Skin of body (tissue), 2 donors: Measurements from ENCODE around the gene NINJ1. TPM values are rescaled to one million over a fixed set of nuclear protein-coding genes. Genes with fewer than 3 reads are reported as not detected.

Source experiments
- DNase-seq: peaks from one replicate; lab custom pipeline; 2025; lab: John Stamatoyannopoulos, UW
- total RNA-seq: library from RNA; depleted of rRNA; stranded (reverse); fragments of >200 nt; gene quantifications from one replicate; pipeline ENCODE4 v1.2.3, GENCODE V29; 2014

NINJ1 gene
- total RNA-seq, 1 donor from 2014 or later, result 19.6 TPM

DNA sequence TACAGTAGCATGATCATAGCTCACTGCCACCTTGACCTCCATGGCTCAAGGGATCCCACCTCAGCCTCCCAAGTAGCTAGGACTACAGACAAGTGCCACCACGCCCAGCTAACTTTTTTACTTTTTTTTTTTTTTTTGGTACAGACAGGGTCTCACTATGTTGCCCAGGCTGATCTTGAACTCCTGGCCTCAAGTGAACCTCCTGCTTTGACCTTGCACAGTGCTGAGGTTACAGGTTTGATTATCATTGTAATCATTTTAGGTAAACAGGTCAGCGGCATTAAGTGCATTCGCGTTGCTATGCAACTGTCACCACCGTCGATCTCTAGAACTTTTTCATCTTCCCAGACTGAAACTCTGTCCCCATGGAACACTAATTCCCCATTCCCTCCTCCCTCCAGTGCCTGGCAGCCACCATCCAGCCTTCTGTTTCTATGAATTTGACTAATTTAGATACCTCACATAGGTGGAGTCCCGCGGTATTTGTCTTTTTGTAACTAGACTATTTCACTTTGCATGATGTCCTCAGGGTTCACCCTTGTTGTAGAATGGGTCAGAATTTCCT is 43.9 kb downstream of the NINJ1 start:
- DNase-seq, result no peak

- DNase-seq, result no peak
These were observed 44.5 kb downstream of the NINJ1 start for GRCh38 chr9:93089481-93089991.

GRCh38 chr9:93089024-93089423 is 45.0 kb downstream of the NINJ1 start:
- DNase-seq, result no peak

GRCh38 chr9:93088656-93089015 is 45.4 kb downstream of the NINJ1 start:
- no peak for DNase-seq

DNA sequence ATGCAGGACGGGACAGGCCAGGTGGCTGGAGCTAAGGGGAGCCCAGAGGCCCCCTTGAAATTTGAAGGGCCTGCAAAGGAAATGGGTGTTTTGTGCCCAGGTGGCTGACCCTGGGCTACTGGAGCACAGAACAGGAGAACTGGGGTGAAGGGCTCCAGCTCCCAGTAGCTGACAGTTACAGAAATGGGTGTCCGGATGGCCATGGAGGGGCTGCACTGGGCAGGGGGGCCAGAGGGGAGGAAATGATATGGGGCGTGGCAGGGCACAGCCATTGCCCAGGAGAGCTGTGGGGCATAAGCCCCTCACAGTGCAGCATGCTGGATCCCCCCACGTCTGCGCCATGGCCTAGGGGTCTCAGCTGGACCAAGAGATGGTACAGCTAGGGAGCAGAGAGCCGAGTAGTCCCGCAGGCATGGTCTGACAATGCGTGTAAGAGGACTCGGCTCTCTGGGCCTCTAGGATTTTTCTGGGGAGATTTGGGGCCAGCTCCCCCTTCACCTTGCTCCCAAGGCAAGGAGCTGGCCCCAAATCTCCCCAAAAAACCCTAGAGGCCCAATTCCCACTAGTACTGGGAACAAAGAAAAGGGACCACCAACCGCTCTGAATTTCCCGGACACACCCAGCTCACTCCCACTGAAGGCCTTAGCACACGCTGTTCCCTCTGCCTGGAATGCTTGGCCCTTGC is 45.9 kb downstream of the NINJ1 start:
- DNase-seq, result no peak

GRCh38 chr9:93086447-93087224 is 47.4 kb downstream of the NINJ1 start:
- DNase-seq, result no peak

DNA sequence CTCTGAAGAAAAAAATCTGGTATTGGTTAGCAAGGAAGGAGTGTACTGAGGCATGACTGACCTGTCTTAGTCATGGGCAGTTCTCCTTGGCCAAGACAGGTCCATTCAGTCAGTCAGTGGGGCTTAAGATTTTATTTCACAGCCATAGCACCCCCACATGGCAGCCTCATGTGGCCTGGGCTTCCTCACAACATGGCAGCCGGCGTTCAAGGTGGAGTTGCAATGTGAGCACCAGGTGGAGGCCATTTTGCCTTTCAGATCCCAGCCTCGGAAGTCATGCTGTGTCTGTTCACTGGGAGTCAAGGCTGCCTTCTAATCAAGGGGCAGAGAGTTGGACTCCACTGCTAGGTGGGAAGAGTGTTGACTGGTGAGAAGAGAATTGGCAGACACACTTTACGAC is 48.4 kb downstream of the NINJ1 start:
- DNase-seq, result no peak

- DNase-seq, result no peak
These were observed 49.6 kb downstream of the NINJ1 start for GRCh38 chr9:93084471-93084881.

- DNase-seq, result no peak
These were observed 50.2 kb downstream of the NINJ1 start for GRCh38 chr9:93083592-93084470.

- no peak for DNase-seq
These were observed 51.1 kb downstream of the NINJ1 start for GRCh38 chr9:93082841-93083411.

DNA sequence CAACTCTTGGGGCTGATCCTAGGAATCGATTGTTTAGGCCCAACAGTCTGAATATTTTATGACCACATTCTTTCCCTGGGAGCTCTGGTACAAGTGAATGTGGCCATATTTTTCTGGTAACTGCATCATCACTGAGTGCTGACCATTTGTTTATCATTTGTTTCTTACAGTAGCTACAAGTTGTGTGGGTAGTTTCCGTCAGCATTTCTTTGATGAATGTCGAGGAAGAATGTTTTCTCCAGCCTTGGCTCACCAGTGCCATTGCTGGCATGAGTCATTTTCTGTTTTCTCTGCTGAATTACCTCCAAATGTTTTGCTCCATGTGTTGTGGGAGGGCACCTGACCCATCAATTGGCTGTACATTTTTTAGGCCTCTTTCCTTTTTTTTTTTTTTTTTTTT is 52.1 kb downstream of the NINJ1 start:
- DNase-seq, result no peak

GRCh38 chr9:93081081-93081529 is 52.9 kb downstream of the NINJ1 start:
- DNase-seq, result no peak

DNA sequence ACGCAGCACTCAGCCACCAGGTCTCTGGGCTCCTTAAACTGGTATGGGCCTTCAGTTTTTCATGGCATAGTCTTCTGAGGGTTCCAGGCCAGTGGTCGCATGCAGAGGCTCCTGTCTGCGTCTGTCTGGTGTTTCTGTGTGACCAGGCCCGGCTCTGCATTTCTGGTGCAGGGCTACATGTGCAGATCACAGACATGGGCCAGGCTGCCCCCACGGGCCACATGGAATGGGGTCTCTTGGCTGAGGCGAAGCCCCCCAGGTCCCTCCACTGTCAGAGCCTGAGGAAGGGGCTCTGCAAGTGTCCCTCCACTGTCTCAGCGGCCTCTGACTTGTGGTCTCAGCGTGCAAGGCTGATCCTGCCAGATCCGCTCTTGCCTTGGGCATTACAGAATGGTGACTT is 53.6 kb downstream of the NINJ1 start:
- no peak for DNase-seq

GRCh38 chr9:93079371-93079770 is 54.7 kb downstream of the NINJ1 start:
- no peak for DNase-seq

- no peak for DNase-seq
These were observed 56.2 kb downstream of the NINJ1 start for GRCh38 chr9:93077811-93078210.

DNA sequence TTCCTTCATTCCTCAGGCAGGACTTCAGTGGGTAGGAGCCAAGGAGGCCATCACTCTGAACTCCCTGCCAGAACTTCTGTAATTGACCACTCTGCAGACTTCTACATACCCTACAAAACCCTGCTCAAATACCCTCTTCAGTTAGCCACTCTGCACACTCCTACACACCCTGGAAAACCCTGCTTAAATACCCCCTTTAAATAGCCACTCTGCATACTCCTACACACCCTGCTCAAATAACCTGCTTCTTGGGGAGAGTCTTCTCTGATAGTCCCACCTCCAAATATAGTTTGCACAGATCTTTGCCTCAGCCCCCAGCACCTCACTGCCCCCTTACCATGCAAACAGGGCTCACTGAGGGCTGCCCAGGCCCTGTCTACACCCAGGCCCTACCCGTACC is 56.7 kb downstream of the NINJ1 start:
- no peak for DNase-seq

GRCh38 chr9:93076792-93077128 is 57.3 kb downstream of the NINJ1 start:
- no peak for DNase-seq

- DNase-seq, result no peak
These were observed 57.8 kb downstream of the NINJ1 start for GRCh38 chr9:93076101-93076791.

DNA sequence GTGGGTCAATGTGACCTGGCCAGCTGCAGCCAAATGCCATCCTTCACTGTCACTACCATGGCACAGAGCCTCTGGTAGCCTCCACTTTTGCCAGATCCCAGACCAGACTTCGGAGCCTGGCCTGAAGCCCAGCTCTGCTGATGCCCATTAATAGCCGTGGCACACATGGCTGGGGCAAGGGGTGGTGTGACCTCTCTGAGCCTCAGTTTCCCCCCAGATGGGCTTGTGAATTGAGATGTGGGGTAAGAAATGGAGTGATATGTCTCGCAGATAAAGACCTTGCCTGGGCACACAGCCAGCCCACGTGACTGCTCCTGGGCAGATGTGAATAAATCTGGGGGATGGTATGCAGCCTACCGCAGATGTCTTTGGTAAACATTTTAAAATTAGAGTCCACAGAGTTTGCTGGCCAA is 61.7 kb downstream of the NINJ1 start:
- no peak for DNase-seq
